Inflammatory macrophage (primary cell): Measurements from ENCODE around the gene JARID2.
A peak's percentile ranks its signal among the peaks of the same experiment; 100 is the strongest.

Source experiments
- DNase-seq, 2 donors: peaks; one replicate each; pipeline ENCODE4 v3.0.0-alpha.2; 2020 to 2022

The JARID2 gene

DNA sequence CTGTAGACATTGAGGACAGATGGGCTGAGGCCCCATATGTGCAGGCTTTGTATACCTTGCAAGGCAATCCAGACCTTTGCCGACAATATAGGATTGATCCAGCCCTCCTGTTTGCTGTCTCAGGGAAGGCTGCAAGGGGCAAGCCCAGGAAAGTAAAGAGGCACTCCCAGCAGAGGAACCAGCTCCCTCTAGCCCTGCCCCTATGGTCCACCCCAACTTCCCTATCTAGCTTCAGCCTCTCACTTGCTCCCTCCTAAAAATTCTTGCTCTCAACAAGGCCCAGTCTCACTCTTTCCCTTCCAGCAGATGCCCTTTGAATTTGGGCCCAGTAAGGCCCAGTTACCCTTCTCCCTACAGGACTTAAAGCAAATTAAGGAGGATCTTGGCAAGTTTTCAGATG is 92.6 kb downstream of the JARID2 start:
- DNase-seq = peak in 1 of 2 donors; percentile 27

DNA sequence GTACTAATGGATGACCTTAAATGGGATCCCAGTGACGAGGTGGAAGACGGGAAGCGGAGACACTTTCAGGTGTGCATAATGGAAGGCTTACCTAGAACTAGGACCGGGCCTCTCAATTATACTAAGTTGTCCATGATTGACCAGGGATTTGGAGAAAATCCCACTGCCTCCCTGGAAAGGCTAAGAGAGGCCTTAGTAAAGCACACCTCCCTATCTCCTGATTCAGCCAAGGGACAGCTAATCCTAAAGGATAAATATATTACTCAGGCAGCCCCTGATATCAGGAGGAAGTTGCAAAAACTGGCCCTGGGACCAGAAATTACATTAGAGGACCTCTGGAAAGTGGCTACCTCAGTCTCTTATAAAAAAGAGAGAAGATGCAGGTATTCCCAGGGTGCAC is 93.2 kb downstream of the JARID2 start:
- no peak for DNase-seq

DNA sequence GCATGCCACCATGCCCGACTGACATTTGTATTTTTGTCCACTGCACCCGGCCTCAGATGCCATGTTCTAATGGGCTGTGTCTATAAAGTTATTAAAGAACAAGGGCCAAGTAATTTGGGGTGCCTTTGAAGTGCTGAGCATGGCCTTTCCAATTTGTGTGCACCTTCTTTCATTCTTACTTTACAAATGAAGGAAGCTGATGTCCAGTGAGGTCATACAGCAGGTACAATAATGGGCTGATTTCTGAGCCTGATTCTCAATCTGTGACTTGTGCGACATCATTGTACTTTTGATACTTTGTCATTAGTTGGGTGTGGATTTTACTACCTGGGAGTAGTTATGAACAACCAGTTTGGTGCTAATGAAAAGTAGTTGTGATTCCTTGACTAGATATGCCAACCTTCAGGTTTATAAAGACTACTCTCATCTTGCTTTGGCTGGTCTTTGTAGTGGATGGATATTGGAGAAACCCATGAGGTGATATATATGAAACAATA is 94.3 kb downstream of the JARID2 start:
- DNase-seq = no peak

DNA sequence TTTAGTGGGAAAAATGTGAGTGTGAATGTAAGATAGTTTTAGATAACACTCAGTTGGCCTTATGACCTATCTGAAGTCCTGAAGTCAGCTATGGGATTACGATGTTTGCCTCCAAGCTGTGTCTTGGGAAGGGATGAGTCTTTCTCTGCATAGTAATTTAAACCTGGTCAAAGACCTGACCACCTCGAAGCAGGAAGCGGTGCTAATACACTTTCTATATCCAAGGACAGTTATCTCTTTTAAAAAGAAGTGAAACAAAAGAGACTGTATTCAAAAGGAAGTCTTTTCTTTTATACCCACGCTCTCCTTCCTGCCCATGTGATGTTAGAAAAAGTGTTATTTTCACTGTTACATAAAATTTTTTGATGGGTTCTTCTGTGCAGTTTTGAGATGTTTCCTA is 94.9 kb downstream of the JARID2 start:
- DNase-seq = peak in 1 of 2 donors; percentile 40

DNA sequence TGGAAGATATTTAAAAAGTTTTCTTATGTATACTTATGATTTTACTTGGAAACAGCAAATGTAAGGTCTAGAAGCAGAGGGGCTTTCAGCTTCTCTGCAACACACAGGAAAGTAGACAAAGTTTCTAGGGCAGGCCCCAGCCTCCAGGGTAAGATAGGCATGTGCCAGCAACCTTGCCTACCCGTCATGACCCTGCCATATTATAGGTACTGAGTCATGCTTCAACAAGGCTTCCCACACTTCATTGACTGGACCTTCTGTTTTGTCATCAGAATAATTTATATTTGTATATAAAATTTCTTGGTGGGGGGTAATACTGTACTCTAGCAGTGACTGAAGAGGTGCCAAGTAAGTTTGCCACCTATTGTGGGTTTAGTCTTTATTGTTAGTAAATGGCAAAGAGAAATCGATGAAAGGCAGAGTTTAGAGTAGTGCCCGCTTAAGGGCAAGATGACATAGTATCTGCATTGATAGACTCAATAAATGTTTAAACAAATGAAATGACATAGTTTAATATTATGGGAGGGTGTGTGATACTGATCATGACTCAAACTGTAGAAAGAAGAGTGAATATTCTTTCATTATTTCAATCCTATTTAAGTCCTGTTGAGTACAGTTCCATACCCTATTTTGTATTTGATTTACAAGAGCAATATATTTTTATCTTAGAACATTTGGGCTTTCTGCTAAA is 95.6 kb downstream of the JARID2 start:
- DNase-seq = no peak

DNA sequence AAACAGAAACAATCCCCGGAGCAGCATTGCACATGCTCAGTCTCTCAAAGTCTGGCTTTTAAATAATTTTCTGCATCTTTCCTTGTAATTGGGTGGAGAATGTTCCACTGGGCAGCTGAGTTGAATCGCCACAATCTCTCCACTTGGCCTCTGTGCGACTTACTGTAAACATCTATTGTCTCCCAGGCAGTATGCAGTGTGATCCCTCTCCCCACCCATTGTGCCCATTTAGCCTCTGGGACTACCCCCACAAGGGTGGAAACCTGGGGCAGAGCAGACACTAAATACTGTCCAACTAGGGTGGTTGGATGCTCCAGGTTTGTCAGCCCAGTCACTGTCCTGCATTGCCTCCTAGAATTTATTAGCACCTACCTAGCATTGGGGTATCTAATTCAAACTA is 96.2 kb downstream of the JARID2 start:
- DNase-seq = no peak

DNA sequence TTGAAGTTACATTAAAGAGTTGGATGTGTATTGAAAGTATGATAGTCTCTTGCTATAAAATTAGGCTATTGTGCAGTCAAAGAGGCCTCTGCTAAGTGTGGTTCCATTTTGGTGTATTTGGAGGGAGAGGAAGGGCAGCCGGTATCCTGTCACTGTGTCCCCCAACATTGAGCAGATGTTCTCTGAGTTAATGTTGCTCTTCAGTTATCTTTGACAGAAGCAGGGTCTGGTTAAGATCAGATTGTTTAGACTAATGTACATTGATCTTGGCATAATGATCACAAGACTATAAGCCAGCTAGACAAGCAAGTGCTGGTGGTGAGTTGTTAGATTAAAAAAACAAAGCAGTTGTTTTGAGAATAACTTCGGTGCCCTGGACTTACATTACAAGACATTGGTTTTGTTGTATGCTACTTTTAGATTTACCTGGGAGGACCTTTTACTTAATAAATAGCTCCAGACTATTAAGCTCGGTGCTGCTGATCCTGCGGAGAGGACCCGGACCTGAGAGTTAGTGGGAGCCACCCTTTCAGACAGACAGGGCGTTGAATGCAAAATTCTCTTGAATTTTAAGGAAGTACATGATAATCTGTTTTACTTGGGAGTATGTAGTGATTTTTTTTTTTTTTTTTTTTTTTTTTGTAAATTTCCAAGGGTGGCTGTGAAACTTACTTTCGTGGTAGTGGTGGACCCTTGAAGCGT is 97.8 kb downstream of the JARID2 start:
- DNase-seq = peak in 1 of 2 donors; percentile 32

DNA sequence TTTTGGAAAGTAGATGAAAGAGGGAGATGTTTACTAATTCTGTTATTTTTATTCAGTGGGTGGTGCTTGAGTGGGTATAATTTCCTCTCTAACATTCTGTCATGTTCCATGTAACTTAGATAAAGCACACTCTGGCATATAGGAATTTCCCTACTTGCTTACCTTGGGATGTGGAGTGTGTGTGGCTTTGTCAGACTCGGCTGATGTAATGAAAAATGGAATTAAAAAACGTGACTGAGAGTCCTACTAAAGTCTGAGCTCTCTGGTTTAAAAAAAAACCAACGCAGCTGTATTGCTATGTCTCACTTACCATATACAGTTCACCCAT is 98.3 kb downstream of the JARID2 start:
- DNase-seq = no peak

DNA sequence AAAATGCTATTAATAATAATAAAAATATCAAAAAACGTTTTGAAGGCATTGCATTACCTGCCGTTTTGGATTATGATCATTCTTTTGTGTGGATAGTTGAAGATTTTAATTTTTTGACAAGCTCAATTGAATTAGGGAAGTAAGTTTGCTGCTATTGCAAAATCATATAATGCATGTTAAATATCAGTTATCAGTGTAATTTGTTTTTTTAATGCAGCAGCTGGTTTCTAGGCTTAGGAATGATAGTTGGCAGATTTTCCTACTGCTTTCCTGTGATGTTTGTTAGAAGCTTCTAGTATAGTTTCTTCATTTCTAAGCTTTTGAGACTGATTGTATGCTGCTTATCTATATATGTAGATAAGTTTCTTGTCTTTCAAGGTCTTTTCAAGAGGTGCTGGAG is 99.0 kb downstream of the JARID2 start:
- DNase-seq = no peak

DNA sequence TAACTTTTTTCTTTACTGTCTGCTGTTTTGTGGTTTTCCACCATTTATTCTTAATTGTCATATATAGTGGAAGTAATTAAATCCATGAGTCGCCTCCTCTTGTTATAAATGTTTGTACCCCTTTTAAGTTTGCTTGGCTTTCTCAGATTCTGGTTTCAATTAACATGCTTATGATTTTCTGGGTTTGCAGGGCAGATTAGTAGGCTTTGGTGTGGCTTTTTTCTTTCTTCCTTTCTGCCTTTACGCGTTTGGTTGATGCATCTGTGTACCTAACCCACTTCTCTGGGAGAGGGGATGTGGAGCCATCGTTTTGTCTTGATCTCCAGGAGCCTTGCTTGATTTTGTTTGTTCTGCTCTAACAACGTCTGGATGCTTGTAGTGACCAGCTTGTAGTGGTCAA is 100.4 kb downstream of the JARID2 start:
- DNase-seq = no peak

DNA sequence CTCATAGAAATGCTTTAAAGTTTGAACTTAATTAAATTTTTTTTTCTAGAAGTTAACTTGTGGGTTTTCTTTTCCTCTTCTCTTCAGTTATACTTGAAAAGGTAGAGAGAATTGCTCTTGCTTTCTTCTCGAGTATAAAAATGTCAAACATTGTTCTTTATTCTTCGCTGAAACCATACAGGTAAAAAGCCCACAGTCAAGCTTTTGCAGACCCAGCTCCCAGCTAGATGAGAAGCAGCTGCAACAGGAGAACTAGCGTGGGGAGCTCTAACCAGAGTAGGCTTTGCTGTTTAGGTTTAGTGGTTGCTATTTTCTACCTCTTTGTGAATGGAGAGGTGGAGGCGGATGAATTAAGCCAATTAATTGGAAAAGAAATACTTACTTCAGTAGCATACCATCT is 102.7 kb downstream of the JARID2 start:
- no peak for DNase-seq

DNA sequence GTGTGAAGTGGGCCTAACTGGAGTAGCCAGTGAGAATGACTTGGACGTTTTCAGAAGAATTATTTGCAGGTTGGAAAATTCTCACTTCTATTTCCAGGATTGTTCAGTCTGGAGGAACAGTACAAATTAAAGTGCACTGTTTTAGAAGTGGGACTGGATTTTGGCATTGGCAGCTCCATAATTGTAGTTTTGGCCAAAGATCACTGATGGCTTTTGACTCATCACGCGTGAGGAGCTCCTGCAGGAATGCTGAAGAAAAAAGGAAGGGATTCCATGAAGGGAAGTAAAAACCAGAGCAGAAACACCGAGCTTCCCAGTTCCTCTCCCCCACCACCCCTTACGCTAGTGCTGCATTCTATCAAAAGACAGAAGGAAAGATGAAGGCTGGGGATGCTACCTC is 103.5 kb downstream of the JARID2 start:
- no peak for DNase-seq

DNA sequence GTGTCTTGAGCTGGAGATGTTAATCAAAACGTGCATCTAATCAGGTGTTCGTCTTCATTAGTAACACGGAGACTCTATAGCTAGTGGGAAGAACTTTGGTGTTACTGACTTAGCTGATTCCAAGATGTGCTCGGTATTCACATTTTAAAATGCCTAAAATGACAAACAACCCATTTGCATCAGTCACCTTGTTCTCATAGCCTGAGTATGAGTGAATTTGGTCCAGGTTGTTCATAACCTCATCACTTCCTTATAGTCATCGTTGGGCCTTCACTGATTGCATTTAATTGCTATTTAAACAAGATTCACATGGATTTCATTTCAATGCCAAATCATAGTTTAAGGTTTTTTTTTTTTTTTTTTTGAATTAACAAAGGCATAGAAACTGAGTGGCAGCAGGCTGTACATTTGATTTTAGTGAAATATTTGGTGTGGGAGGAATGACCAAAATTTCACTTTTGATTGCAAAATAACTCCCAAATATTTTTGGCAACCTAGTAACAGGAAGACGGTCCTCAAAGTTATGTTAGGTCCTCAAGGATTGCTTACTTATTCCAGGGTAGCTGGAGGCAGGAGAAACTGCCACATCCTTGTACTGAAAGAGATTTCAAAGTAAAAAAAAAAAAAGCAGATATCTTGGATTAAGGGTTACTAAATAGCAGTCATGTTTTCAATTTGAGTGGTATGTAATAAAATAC is 104.7 kb downstream of the JARID2 start:
- DNase-seq = no peak

DNA sequence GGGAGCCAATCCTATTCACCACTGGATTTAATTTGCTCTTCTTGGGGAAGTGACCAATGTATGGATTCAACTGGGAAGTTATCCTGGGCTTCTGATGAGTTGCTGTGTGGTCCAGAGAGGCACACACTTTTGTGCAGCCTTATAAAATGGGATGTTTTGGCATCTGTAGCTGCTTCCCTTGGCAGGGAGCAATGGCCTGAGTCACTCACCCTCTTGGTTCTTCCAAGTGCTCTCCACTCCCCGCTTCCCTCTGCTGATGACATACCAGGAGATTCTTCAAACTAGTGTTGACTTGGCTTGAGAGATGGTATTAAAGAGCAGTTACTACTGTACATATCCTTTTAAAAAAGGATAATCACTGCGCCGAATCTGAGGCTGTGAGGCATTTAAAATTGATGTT is 105.8 kb downstream of the JARID2 start:
- DNase-seq = peak in 1 of 2 donors; percentile 27

DNA sequence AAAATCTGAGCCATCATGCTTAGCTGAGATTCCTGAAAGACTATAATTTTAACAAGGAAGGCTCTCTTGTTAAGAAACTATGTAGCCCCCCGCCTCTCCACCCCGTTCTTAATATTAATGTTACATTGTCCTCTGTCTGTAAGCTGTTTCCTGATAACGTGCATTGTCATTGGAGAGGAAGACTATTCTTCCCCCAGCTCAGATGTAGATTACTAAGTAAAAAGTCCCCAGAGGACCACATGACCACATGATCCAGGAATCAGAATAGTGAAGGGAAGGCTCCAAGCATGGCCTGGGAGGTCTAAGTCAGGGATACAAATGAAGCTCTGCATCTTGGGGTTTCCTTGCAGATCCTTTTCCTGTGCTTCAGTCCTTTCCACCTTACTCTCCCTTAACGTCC is 106.4 kb downstream of the JARID2 start:
- no peak for DNase-seq

DNA sequence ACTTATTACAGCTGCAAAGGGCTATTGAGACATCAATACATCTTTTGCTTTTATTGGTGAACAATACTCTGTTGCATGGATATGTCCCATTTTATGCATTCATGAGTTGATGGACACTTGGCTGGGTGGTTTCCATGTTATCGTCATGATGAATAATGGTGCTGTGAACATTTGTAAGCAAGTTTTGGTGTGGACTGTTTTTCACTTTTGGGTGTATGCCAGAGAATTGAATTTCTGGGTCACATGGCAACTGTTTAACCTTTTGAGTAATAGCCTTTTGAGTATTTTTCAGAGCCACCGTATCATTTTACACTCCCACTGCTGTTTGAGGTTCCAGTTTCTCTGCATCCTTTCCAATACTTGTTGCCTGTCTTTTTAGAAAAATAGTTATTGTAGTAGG is 107.0 kb downstream of the JARID2 start:
- DNase-seq = no peak

DNA sequence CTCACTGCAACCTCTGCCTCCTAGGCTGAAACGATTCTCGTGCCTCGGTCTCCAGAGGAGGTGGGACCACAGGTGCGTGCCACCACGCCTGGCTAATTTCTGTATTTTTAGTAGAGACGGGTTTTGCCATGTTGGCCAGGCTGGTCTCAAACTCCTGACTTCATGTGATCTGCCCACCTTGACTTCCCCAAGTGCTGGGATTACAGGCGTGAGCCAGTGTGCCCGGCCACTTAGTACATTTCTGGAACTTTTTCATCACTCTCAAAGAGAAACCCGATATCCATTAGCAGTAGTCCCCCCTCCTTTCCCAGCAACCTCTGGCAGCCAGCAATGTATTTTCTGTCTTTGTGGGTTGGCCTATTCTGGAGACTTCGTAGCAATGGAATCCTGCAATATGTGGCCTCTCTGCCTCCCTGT is 109.8 kb downstream of the JARID2 start:
- no peak for DNase-seq

DNA sequence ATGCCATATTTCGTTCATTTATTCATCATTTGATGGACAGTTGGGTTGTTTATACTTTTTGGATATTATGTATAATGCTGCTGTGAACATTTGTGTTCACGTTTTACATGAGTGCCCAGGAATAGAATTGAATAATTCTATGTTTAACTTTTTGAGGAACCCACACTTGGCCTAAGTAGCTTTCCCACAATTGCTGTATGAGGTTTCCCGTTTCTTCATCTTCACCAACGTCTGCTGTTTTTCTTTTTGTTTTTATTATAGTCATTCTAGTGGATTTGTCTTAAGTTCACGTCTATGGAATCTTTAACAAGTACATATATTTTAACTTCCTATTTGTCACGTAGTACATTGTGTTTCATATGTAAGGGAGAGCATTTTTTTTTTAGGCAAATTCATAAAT is 110.3 kb downstream of the JARID2 start:
- DNase-seq = peak in 1 of 2 donors; percentile 36

DNA sequence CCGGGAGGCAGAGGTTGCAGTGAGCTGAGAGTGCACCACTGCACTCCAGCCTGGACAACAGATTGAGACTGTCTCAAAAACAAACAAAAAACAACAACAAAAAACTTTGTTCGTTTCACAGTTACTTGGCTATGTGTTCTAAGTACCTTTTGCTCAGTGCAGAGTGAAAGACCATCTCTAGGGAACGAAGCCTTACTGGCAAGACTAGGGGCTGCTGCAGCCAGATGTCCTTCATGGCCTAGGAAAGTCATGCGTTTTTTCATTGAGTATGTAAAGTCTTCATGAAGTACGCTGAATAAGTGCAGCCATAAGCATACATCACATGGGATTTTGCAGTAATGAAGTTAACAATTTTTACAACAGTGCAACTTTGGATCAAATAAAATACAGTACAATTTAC is 111.1 kb downstream of the JARID2 start:
- DNase-seq = no peak

DNA sequence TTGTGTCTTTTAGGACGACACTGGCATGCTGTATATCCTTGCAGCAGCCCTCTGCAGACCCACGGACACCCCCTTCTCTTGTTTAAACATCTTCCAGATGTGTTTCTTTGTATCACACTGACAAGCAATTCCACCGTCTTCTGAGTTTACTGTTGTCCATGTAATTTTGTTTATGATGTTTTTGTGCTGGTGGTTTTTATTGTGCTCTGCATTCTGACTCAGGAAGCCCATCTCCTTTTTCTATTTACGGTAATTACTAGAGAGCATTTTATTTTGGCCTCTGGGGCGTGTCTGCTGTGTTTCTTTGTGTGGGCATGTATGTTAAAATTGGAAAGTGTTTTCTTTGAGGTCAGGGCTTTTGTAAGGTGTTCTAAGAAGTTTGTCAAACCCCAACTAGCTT is 111.9 kb downstream of the JARID2 start:
- no peak for DNase-seq

DNA sequence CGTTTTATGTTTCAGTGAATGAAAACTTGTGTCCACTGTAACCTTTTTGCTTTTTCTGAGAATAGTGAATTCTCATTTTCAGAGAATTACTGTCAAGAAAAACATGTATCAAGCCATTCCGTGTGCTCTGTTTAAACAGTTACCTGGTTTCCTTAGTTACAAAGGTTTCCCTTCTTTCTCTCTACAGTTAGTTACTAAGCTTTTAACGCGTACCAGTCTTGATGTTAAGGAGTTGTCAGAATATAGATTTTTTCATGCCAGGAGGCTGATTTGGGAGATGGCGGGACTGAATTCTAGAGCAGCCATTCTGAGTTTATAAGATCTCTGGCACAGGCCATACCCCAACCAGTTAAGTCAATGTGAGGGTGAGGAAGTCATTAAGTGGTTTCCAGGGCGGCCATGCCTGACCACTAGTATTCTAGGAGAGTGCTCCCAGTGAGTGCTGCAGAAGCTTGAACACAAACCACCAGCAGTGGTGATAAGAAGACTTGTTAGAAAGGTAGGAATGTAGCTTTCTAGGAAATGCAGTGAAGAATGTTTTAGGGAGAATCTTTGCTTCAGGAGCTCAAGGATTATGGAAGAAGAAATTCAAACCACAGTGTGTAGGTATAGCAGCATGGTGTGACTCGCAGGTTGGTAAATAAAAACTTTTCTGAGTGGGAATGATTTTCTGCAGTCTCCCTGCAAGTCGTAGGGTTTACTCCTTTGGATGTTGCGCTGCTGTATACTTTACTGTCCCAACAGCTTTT is 112.9 kb downstream of the JARID2 start:
- DNase-seq = no peak

DNA sequence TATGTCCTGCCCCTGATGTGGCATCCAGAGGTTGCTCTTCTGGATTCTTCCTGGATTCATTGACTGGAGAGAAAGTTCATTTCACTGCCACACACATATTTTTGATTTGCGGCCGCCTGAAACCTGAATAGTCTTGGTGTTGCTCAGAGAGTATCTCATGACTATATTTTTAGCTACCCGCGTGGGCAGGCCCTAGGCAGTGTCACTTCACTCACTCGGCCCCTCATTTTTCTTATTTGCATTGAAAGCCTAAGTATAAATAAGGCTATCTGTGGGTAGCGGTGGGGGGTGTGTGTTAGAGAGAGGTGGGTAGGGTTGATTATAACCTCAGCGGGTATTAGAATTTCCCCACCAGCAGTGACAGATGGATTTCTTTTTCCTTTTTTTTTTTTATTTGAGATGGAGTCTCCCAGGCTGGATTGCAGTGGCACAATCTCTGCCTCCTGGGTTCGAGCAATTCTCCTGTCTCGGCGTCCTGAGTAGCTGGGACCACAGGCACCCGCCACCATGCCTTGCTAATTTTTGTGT is 113.5 kb downstream of the JARID2 start:
- DNase-seq = no peak

DNA sequence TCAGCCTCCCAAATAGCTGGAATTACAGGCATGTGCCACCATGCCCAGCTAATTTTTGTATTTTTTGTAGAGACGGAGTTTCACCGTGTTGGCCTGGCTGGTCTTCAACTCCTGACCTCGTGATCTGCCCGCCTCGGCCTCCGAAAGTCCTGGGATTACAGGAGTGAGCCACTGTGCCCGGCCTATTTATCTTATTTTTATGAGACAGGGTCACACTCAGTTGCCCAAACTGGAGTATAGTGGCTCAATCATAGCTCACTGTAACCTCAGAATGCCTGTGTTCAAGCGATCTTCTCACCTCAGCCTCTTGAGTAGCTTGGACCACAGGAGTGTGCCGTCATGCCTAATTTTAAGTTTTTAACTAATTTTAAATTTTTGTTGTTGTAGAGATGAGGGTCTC is 114.4 kb downstream of the JARID2 start:
- no peak for DNase-seq
